ENCODE measurements around the gene HOXD4.

GRCh38 chr2:176127774-176128072, 23.6 kb upstream of the HOXD4 start:
- TF ChIP-seq CTCF (IDR thresholded peaks at IDR 0.05) (no peak), POLR2AphosphoS5 (IDR thresholded peaks at IDR 0.05; ENCODE audit: low read depth, low read length) (no peak)
